GM18511 (cell line): ENCODE data around the gene SPINK5.

ENCODE experiments used
- ATAC-seq: cut with Tn5 transposase; IDR thresholded peaks from one replicate; pipeline ENCODE4 v1.9.1; 2021; ENCODE audit warnings: mild to moderate bottlenecking, moderate library complexity; ENCODE audit not compliant: unreplicated experiment

SPINK5 gene

DNA sequence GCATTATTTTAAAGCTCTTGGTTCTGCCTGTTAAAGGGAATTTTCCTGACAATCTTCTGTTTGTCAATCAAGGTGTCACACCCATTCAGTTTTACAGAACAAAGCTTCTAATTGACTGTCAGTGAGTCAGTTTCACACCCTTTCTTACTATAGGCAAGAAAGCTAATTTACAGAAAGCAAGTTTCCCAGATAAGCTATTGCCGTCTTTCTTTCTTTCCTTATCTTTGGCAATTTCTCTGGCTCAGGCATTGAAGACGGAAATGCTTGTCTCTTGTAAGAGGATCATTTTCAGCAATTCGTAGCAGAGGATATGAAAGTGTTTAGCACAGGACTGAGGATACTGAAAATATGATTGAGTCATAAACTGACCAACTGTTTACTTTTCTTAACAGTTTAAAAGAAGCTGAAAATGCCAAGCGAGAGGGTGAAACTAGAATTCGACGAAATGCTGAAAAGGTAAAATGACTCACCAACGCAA, 27.0 kb downstream of the SPINK5 start:
- ATAC-seq = no peak

DNA sequence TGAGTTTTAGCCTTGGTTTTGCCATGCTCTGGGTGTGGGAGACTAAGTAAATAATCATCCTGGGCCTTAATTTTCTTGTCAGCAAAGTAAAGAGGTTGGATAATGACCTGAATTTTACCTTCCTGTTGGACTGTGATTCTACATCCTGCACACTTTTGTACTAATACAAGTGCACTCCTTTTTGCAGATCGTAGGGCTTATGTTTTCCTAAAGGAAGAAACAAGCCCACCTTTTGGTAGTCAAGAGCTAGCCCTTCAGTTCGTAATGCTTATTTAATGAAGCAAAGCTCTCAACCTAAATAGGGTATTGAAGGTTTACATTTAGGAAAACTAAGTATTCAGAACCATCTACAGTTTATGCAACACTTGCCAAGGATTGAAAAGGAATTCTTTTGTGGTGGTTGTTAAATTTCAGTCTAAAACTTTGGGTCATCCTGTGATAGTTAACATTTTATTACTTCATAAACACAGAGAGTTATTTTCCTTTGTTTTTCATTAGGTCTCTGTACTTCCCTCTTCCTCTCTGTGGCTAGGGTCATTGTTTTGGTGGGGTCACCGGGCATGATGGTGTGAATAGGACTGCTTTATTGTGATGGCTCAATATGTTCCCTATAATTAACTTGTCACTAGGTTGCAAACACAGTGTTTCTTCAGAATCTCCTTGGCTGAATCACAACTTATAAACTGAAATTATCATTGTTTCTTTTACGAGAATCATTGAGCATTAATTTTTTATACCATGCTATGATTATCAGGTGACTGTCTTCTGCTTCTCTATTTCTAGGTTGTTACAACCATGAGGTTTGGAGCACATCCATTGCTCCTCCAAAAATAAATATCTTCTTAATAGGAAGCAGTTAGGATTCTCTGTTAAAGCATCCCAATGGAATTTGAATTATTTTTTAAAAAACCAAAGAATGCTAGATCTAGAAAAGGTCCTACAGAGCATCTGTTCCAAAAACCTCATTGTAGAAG, 28.5 kb downstream of the SPINK5 start:
- ATAC-seq = no peak

GRCh38 chr5:148094336-148094735, 30.6 kb downstream of the SPINK5 start:
- ATAC-seq = no peak

GRCh38 chr5:148104226-148104625, 40.4 kb downstream of the SPINK5 start:
- no peak for ATAC-seq

DNA sequence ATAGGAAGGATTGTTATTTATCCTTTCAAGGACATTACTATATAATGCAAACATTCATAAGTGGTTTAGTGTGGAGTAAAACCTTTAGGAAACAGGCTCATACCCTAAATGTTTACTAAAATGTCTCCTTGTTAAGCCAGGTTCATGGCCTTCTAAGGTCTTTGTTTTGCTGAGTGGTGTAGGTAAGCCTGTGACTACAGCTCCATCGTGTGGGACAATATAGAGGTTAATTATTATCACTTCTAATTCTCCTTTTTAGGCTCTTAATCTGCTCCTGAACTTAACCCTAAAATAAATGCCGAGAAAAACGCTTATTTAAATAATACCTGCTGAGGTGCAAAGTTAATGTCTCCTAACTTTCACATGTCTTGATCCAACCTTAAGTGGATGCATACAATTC, 43.8 kb downstream of the SPINK5 start:
- ATAC-seq = no peak

DNA sequence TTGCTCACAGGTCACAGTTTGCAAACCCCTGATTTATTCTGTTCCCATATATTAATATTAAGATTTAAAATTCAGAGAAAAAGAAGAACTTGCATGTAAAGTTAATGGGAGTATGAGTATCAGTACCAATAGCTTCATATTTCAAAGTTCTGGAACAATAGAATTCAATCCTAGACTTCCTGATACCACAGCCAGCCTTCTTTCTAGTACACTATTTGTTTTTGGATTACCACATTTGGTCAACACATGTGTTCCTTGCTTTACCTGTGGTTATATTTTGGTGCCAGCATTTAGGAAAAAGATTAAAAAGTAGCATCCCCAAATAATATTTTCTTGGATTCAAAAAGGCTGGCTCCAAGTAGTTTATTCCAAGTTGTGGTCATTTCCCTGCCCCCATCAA, 49.5 kb downstream of the SPINK5 start:
- ATAC-seq = no peak

GRCh38 chr5:148120317-148120716, 56.5 kb downstream of the SPINK5 start:
- no peak for ATAC-seq

GRCh38 chr5:148125641-148126040, 61.9 kb downstream of the SPINK5 start:
- ATAC-seq = no peak

- ATAC-seq = no peak
These were observed 71.6 kb downstream of the SPINK5 start for GRCh38 chr5:148135091-148136048.

DNA sequence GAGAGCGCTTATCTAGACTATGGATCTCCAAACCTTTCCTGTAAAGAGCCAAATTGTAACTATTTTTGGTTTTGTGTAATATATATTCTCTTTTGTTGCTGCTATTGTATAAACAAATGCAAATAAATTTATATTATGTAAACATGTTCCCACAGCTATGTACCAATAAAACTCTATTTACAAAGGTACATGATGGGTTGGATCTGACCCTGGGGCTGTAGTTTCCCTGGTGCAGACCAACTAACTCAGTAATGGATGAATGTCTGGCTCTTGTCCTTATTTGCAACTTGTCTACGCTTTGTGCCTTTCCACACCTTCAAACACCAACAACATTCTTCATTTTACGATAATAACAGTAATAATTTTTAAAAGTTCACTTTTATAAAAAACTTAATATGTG, 77.1 kb downstream of the SPINK5 start:
- no peak for ATAC-seq

DNA sequence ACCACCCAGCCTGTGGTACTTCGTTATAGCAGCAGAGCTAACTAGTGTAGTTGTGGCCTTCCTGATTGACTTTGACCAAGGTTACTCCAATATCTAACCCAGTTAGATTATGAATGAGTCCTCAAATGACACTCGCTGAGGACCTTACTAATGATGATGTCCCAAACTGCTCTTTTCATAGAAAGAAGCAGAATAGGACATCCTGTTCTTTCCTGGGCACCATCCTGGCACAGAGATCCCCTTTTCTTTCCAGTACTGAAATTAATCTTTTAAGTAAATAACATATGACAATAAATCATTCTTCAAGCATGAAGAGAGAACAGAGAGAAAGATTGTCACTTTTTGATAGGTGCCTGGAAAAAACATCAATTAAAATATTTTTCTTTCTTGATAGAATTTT, 77.9 kb downstream of the SPINK5 start:
- ATAC-seq = no peak

GRCh38 chr5:148145916-148146315, 82.1 kb downstream of the SPINK5 start:
- no peak for ATAC-seq

DNA sequence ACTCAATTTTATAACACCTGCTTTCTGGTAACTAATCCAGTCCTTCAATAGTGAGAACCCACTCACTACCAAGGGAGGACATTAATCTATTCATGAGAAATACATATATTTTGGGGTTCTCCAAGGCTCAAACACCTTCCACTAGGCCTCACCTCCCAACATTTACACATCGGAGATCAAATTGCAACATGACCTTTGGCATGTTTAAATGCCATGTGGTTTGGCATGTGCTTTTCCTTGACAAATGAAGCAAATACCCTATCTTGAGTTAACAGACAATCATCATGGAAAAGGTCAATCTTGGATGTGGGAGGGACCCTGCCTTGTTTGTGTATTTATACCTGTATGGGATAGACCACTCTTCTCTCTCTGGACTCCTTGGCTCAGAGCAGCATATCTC, 82.7 kb downstream of the SPINK5 start:
- ATAC-seq = no peak

DNA sequence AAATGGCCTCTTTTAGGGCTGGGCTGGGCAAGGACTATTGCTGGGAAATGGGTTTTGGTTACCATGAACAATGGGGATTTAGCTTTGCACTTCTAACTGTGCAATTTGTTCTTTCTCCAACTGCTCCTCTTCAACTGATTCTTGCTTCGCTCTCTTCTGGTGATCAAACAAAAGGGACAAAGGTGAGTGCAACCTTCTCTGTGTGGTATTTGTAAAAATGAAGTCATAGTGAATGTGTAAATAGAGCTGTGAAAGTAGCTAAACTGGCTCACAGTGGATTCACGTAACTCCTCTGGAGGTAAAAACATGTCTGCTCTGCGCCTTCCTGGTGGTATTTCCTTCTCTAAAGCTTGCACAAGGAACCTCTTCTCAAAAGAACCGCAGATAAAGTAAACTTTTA, 83.6 kb downstream of the SPINK5 start:
- no peak for ATAC-seq

GRCh38 chr5:148151872-148152271, 88.1 kb downstream of the SPINK5 start:
- ATAC-seq = no peak

GRCh38 chr5:148152781-148153180, 89.0 kb downstream of the SPINK5 start:
- ATAC-seq = no peak

GRCh38 chr5:148156609-148157008, 92.8 kb downstream of the SPINK5 start:
- ATAC-seq = no peak

GRCh38 chr5:148162038-148162437, 98.3 kb downstream of the SPINK5 start:
- no peak for ATAC-seq

GRCh38 chr5:148163345-148163744, 99.6 kb downstream of the SPINK5 start:
- no peak for ATAC-seq

DNA sequence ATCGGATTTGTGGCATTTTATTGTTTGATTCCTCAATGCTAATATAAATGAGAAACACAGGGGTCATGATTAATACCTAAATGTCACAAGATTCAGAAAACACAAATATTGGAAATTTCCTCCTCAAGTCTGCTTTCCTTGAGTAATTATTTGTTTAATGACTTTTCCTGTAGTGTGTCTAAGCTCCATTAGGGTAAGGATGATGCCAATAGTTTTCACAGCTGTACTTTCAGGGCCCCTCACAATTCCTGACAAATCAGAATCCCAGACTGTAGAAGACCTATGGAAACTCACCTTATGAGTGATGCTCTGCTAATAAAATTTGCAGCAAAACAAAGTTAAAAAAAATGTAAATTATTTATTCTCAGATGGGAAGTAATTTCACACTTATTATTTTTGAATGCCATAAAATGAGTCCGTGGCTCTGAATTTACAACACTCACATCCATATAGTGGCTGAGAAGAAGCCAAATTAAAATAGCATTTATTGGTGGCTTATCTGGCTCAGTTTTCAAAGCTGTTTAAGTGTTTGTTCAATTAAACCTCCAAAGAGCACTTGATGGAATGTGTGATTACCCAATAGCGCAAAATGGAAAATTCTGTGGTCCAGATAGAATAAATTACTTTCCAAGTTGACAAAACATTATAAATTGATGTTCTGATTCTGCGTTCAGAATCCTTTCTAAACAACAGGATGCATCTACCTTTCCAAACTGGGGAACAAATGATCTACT, 102.9 kb downstream of the SPINK5 start:
- ATAC-seq = no peak

DNA sequence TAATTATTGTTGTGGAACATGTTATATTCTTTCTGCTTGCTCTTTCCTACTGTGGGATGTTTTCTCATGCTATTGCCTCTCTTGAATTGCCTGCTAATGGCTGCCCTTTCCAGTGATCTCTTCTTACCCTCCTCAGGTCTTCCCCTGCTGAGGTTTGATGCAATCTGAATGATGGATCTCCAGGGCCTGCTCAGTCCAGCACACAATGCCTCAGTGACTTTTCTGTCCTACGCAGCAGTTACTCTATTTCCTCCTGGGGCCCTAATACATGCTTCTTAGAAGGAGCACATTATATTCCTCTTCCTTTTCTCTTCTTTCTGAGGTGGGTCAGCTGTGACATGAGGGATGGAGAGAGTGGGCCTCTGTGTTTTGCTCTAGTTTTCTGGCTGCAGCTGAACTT, 104.5 kb downstream of the SPINK5 start, which contains the start of gene SPINK14:
Gene SPINK14 (plus strand): TSS at position 301 of the 400 bp plus-strand sequence. CDS start 1,187 bp downstream, outside the sequence.
- no peak for ATAC-seq
